ENCODE results near the gene CD82.
"Not testable (repeated sequence)": the region's sequence is repeated elsewhere in the genome, so short reads cannot be mapped to it uniquely, and the experiment has no call there.

The CD82 gene

DNA sequence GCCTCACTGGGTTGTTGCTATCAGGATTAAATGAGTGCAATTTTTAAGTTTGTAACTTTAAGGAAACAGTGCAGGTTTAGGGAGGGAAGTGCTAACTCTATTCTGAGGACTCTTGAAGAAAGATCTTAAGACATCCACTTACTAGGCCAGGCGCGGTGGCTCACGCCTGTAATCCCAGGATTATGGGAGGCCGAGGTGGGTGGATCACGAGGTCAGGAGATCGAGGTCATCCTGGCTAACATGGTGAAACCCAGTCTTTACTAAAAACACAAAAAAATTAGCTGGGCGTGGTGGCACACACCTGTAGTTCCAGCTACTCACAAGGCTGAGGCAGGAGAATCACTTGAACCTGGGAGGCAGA lies 5.5 kb upstream of the CD82 start:
- not testable (repeated sequence) for H3K36me3 ChIP-seq (ENCODE audit: control insufficient read depth, insufficient read depth, low read length); H3K4me3 ChIP-seq (ENCODE audit: insufficient read depth, low read depth, low read length); H3K9me3 ChIP-seq (ENCODE audit: control insufficient read depth, low read length); H3K27me3 ChIP-seq (ENCODE audit: control insufficient read depth, insufficient read depth, low read length, poor library complexity, severe bottlenecking)
- WGBS, 2 experiments: 69 to 77% methylated on average over 7 of the region's 7 CpGs
- Histone ChIP-seq H3K4me1 (ENCODE audit: control insufficient read depth, insufficient read depth, low read length) (peaks cover 63% of the 10 kb centered on the region), H3K27ac (ENCODE audit: insufficient read depth, low read depth, low read length, poor library complexity, severe bottlenecking) (peak overlapping the region; percentile 30)

DNA sequence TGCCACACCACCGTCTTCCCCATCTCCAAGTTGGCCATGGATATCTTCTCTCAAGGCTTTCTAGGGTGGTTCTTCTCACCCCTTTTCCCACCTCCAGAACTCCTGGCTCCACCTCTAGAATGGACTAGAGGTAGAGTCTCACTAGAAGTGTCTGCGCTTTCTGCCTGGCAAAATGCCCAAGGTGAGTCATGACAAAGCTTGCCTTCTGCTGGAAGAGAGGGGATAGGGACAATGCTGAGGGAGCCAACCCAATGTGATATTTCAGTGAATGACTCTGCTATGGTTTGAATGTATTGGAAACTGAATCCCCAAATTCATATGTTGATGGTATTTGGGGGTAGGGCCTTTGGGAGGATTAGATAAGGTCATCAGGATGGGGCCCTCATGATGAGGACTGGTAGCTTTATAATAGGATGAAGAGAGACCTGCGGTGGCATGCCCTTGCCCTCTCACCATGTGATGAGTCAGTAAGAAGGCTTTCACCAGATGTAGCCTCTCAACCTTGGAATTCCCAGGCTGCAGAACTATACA lies 4.1 kb upstream of the CD82 start:
- H3K27me3 ChIP-seq (ENCODE audit: control insufficient read depth, insufficient read depth, low read length, poor library complexity, severe bottlenecking): peaks cover 8% of the 10 kb centered on the region
- WGBS, 2 experiments: 96% methylated on average over 3 of the region's 3 CpGs
- H3K4me1 ChIP-seq (ENCODE audit: control insufficient read depth, insufficient read depth, low read length): peaks cover 64% of the 10 kb centered on the region

DNA sequence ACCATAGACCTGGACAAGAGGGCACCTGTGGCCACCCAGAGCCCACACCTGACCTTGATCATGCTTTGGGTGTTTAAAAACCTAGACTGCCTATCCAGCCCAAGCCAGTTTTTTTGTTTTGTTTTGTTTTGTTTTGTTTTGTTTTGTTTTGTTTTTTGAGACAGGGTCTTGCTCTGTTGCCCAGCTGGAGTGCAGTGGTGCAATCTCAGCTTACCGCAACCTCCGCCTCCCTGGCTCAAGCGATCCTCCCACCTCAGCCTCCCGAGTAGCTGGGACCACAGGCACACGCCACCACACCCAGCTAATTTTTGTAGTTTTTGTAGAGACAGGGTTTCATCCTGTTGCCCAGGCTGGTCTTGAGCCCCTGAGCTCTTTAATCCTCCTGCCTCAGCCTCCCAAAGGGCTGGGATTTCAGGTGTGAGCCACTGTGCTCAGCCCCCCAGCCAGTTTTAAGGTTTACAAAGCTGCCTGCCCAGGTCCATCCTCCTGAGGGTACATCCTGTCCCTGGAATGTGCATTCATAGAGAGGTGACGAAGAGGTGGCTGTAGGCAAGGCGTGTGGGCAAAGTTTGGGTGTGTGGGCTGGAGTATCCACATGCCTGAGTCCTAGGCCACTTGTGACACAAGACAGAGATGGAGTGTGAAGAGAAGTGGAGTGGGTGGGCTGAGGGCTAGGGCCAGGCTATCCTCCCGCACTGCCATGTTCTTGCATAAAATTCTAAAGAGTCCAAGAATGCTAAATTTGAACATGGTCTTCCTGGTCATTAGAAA lies 3.3 kb upstream of the CD82 start:
- H3K9me3 ChIP-seq (ENCODE audit: control insufficient read depth, low read length): no peaks in the 10 kb centered on the region
- peaks cover 13% of the 10 kb centered on the region for H3K27me3 ChIP-seq (ENCODE audit: control insufficient read depth, insufficient read depth, low read length, poor library complexity, severe bottlenecking)
- peaks cover 64% of the 10 kb centered on the region for H3K4me1 ChIP-seq (ENCODE audit: control insufficient read depth, insufficient read depth, low read length)
- whole genome bisulfite sequencing, 2 experiments: 89 to 93% methylated on average over 8 of the region's 8 CpGs
- H3K27ac ChIP-seq (ENCODE audit: insufficient read depth, low read depth, low read length, poor library complexity, severe bottlenecking): no peak overlapping the region
- H3K4me3 ChIP-seq (ENCODE audit: insufficient read depth, low read depth, low read length): no peak overlapping the region
- no peaks in the 10 kb centered on the region for H3K36me3 ChIP-seq (ENCODE audit: control insufficient read depth, insufficient read depth, low read length)

More for the DNA sequence above, 4.1 kb upstream of the CD82 start:
- H3K4me3 ChIP-seq (ENCODE audit: insufficient read depth, low read depth, low read length): no peak overlapping the region
- no peaks in the 10 kb centered on the region for H3K9me3 ChIP-seq (ENCODE audit: control insufficient read depth, low read length)
- no peaks in the 10 kb centered on the region for H3K36me3 ChIP-seq (ENCODE audit: control insufficient read depth, insufficient read depth, low read length)
- no peak overlapping the region for H3K27ac ChIP-seq (ENCODE audit: insufficient read depth, low read depth, low read length, poor library complexity, severe bottlenecking)

DNA sequence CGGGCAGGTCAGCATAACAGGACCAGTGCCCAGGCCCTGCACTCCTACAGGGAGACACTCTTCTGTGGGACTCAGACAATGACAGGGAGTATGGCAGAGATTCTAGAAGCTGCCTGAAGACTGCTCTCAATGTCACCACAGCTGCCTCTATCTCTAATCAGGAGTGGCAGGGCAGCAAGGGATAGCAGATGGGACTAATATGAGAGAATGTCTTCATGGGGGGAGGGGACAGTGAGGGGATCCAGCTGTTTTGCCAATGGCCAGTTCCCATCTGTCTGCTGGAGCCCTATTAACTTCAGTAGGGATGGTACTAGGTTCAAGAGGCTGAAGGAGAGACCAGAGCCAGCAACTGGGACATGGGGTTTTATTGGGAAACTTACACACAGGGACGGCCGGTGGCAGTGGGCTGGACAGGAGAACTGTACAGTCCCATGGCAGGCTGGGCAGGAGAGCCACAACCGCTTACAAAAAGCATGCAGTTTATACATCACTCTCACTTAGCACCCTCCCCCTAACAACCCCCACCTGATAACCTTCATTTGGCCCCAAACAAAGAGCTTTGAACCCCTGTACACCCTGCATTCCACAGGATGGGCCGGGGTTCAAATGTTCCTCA lies 2.5 kb upstream of the CD82 start:
- Histone ChIP-seq H3K27ac (ENCODE audit: insufficient read depth, low read depth, low read length, poor library complexity, severe bottlenecking) (no peak overlapping the region), H3K9me3 (ENCODE audit: control insufficient read depth, low read length) (no peaks in the 10 kb centered on the region), H3K4me1 (ENCODE audit: control insufficient read depth, insufficient read depth, low read length) (peaks cover 63% of the 10 kb centered on the region), H3K36me3 (ENCODE audit: control insufficient read depth, insufficient read depth, low read length) (no peaks in the 10 kb centered on the region), H3K27me3 (ENCODE audit: control insufficient read depth, insufficient read depth, low read length, poor library complexity, severe bottlenecking) (peaks cover 13% of the 10 kb centered on the region), H3K4me3 (ENCODE audit: insufficient read depth, low read depth, low read length) (no peak overlapping the region)
- 88 to 94% methylated on average over 5 of the region's 5 CpGs for WGBS, 2 experiments

DNA sequence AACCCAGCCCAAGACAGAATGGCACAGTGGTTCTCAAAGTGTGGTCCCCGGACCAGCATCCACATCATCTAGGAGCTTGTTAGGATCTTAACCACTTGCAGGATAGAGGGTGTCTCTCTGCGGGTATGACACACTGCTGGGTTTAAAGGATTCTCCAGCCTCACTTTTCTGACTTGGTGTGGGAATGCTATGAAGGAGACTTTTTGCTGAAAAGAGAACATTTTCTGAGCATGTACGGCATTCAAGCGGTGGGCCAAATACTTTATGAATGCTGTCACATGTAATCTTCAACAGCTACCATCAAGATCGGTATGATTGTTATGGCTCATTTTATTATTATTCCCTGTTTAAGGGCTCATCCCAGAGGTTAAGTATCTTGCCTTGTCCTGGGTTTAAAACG lies 1.8 kb upstream of the CD82 start:
- WGBS, 2 experiments: 91 to 94% methylated on average over 6 of the region's 6 CpGs
- Histone ChIP-seq H3K4me1 (ENCODE audit: control insufficient read depth, insufficient read depth, low read length) (peaks cover 63% of the 10 kb centered on the region), H3K27me3 (ENCODE audit: control insufficient read depth, insufficient read depth, low read length, poor library complexity, severe bottlenecking) (peaks cover 13% of the 10 kb centered on the region), H3K36me3 (ENCODE audit: control insufficient read depth, insufficient read depth, low read length) (no peaks in the 10 kb centered on the region), H3K27ac (ENCODE audit: insufficient read depth, low read depth, low read length, poor library complexity, severe bottlenecking) (no peak overlapping the region), H3K4me3 (ENCODE audit: insufficient read depth, low read depth, low read length) (no peak overlapping the region), H3K9me3 (ENCODE audit: control insufficient read depth, low read length) (no peaks in the 10 kb centered on the region)

DNA sequence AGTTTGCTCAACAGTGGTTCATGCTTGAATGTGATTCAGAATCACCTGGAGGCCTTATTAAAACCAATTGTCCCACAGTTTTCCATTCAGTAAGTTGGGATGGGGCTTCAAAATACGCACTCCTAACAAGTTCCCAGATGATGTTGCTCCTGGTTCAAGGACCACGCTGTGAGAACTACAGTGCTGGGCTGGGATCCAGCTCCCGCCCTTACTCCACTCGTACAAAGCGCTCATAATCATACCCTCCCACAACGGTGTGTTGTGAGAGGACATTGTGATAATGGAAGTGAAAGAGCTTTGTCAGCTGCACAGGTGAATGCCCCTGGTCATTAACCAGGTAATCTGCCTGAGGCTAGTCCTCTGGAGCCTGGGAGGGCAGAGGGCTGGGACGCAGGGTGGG lies 1.3 kb upstream of the CD82 start:
- H3K9me3 ChIP-seq (ENCODE audit: control insufficient read depth, low read length): no peaks in the 10 kb centered on the region
- no peaks in the 10 kb centered on the region for H3K36me3 ChIP-seq (ENCODE audit: control insufficient read depth, insufficient read depth, low read length)
- no peak overlapping the region for H3K4me3 ChIP-seq (ENCODE audit: insufficient read depth, low read depth, low read length)
- H3K4me1 ChIP-seq (ENCODE audit: control insufficient read depth, insufficient read depth, low read length): peaks cover 63% of the 10 kb centered on the region
- 92 to 95% methylated on average over 4 to 7 of the region's 7 CpGs for WGBS, 2 experiments
- no peak overlapping the region for H3K27ac ChIP-seq (ENCODE audit: insufficient read depth, low read depth, low read length, poor library complexity, severe bottlenecking)
- H3K27me3 ChIP-seq (ENCODE audit: control insufficient read depth, insufficient read depth, low read length, poor library complexity, severe bottlenecking): peaks cover 13% of the 10 kb centered on the region

DNA sequence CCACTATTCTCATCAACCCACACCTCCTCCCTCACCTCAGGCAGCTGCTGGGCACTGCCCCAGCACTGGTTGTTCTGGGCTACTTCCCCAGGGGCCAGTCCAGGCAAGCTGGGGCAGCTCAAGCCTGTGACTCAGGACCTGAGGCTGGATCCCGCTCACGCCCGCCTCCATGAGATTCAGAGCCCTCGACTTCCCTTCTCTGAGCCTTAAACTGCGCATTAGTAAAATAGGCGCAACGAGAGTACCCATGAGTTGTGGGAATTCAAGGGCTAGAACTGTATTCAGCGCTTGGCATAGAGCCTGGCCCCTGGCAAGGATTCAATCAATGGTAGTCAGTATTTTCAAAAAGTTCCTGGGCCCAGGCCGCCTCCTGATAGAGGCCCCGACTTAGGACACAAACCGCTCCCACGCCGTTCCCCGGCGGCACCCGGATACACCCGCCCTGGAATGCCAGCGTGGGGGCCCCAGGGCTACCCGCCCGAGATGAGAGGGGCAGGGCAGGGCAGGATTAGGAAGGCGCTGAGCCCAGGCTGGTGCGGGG lies 723 bp upstream of the CD82 start:
- Histone ChIP-seq H3K27me3 (ENCODE audit: control insufficient read depth, insufficient read depth, low read length, poor library complexity, severe bottlenecking) (peaks cover 13% of the 10 kb centered on the region), H3K27ac (ENCODE audit: insufficient read depth, low read depth, low read length, poor library complexity, severe bottlenecking) (no peak overlapping the region), H3K4me1 (ENCODE audit: control insufficient read depth, insufficient read depth, low read length) (peaks cover 61% of the 10 kb centered on the region), H3K9me3 (ENCODE audit: control insufficient read depth, low read length) (no peaks in the 10 kb centered on the region), H3K4me3 (ENCODE audit: insufficient read depth, low read depth, low read length) (no peak overlapping the region), H3K36me3 (ENCODE audit: control insufficient read depth, insufficient read depth, low read length) (no peaks in the 10 kb centered on the region)
- 22 to 23% methylated on average over 22 of the region's 22 CpGs for WGBS, 2 experiments

DNA sequence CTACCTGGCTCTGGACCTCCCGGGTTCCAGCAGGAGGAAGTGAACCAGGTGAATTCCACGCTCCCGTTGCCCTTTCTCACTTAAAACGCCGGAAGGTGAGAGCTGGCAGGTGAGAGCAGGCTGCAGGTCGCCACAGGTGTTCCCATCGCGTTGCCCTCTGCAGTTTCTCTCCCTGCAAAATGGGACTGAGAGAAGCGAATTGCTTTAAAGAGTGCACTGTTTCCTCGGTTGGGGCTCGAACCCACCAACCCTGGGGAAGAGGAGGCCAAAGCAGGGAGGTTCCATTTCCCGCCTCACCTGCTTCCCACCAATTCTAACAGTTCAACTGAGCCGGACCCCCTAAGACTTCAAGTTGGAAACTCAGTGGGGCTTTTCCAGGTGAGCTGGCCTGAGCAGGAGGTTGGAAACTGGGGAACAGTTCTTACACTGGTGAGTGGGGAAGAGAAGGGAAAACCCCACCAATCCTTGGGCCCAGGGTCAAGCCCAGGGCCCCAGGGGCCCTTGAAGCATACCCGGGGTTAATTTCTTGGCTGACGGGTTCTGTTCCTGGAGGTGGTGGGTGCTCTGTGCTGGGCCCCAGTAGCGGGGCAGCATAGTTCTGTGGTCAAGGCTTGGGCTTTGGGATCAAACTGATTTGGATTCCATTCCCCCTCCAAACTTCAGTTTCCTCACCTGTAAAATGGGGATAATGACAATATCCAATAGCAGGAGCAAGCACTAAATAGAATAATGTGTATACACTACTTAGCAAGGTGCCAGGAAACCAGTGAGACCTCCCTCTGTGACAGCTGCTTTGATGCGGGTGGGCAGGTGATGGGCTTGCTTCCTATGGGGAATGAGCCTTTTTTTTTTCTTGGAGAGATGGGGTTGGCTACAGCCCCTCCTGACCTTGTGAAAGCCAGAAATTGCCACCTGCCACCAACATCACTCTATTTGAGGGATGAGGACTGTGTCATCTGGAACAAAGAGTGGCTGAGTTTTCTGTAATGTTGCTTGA lies 788 bp downstream of the CD82 start:
- H3K4me3 ChIP-seq (ENCODE audit: insufficient read depth, low read depth, low read length): peak overlapping the region; percentile 48
- no peaks in the 10 kb centered on the region for H3K9me3 ChIP-seq (ENCODE audit: control insufficient read depth, low read length)
- H3K36me3 ChIP-seq (ENCODE audit: control insufficient read depth, insufficient read depth, low read length): no peaks in the 10 kb centered on the region
- no peak overlapping the region for H3K27ac ChIP-seq (ENCODE audit: insufficient read depth, low read depth, low read length, poor library complexity, severe bottlenecking)
- peaks cover 13% of the 10 kb centered on the region for H3K27me3 ChIP-seq (ENCODE audit: control insufficient read depth, insufficient read depth, low read length, poor library complexity, severe bottlenecking)
- WGBS, 2 experiments: 48 to 51% methylated on average over 17 of the region's 17 CpGs
- peaks cover 58% of the 10 kb centered on the region for H3K4me1 ChIP-seq (ENCODE audit: control insufficient read depth, insufficient read depth, low read length)

DNA sequence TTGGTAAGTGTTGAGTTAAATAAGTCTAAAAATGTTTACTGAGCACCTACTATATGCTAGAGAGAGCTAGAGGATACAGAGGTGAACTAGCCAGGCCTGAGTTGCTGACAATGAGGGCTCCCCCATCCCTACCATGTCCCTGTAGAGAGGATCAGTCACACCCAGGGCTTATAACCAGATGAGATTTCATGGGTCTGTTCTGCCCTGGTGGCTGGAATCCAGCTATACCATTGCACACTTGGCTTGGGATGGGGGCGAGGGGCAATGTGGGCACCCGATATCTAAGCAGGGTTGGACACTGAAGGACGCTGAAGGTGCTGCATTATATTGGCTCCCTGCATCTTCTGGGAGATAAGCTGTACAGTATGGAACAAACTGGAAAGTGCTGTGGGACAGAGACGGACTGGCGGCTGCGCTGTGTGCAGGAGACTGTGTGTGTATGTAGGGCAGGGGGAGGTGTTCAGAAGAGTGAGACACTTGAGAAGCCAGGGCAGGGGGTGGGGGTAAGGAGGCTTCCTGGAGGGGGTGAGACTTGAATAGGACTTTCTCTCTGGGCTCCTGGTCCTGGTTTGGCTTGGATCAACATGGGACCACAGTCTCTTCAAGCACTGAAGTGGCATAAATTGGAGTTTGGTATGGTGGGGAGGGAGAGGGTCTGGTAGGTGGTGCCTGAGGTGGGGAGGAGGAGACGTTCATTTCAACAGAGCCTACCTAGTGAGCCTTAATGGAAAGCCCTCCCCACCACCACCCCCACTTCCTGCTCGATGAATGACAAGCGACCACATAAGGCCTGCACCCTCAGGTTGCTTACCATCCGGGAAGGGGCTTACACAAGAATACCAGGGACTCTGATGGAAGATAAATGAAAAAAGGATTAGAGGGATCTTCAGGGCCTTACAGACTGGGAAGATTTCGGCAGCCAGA lies 1.8 kb downstream of the CD82 start:
- Histone ChIP-seq H3K27me3 (ENCODE audit: control insufficient read depth, insufficient read depth, low read length, poor library complexity, severe bottlenecking) (peaks cover 13% of the 10 kb centered on the region), H3K4me3 (ENCODE audit: insufficient read depth, low read depth, low read length) (peak overlapping the region; percentile 9), H3K4me1 (ENCODE audit: control insufficient read depth, insufficient read depth, low read length) (peaks cover 64% of the 10 kb centered on the region), H3K36me3 (ENCODE audit: control insufficient read depth, insufficient read depth, low read length) (no peaks in the 10 kb centered on the region), H3K9me3 (ENCODE audit: control insufficient read depth, low read length) (no peaks in the 10 kb centered on the region), H3K27ac (ENCODE audit: insufficient read depth, low read depth, low read length, poor library complexity, severe bottlenecking) (no peak overlapping the region)
- WGBS, 2 experiments: 84 to 93% methylated on average over 9 to 10 of the region's 11 CpGs
